Measurements from ENCODE around the gene C10orf90.

Gene C10orf90

DNA sequence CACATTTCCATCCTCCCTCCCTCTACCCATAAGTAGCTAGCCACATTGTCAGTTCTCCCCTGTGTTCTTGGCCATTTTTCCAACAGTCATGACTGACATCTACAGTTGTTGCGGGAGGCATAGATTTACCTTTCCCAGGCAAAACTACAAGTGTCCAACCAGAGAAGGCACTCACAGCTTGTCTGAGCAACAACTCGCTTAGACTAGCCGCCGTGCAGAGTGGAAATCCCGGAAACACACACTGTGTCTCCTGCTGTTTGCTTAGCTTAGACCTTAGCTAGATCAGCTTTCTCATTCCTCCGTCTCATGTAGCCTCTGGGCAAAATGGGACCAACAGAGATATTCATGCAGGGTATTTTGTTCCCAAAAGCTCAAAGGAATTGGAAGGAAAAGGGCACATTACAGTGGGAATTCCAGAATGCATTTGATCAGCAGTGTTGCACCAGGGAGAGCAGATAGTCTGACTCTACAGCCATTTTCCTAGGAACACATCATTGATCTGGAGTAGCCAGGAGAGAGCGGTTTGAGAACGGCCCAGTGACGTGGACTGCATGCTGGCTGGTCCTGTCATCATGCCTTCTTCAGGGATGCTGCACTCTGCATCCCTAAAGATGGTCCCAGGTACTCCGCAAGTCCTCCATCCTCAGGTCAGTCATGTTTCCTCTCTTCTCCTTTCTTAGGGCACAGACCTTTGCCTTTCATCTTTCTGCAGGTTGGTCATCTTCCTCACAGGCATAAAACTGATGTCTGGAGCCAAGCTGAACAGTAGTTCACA lies 89.4 kb downstream of the C10orf90 start:
- H3K27me3 ChIP-seq (ENCODE audit: control insufficient read depth, low read length): no peaks in the 10 kb centered on the region

DNA sequence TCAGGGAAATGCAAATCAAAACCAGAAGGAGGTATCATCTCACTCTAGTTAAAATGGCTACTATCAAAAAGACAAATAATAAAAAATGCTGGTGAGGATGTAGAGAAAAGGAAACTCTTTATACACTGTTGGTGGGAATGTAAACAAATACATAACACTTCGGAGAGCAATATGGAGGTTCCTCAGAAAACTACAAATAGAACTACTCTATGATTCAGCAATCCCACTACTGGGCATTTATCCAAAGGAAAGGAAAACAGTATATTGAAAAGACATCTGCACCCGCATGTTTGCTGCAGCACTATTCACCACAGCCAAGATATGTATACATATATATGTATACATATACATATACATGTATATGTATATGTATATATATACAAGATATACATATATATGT lies 94.2 kb downstream of the C10orf90 start:
- no peak overlapping the region for H3K27ac ChIP-seq (ENCODE audit: low read depth, low read length)
- H3K9me2 ChIP-seq (replicated peaks; ENCODE audit: control insufficient read depth, low read length): no peaks in the 10 kb centered on the region
- no peaks in the 10 kb centered on the region for H4K20me1 ChIP-seq (ENCODE audit: control insufficient read depth, insufficient read depth, low read depth, low read length)
- no peaks in the 10 kb centered on the region for H3K27me3 ChIP-seq (ENCODE audit: control insufficient read depth, low read length)
- H3K9me3 ChIP-seq (ENCODE audit: control insufficient read depth, insufficient read depth, low read length): no peaks in the 10 kb centered on the region
- TF ChIP-seq, protein P1, sequence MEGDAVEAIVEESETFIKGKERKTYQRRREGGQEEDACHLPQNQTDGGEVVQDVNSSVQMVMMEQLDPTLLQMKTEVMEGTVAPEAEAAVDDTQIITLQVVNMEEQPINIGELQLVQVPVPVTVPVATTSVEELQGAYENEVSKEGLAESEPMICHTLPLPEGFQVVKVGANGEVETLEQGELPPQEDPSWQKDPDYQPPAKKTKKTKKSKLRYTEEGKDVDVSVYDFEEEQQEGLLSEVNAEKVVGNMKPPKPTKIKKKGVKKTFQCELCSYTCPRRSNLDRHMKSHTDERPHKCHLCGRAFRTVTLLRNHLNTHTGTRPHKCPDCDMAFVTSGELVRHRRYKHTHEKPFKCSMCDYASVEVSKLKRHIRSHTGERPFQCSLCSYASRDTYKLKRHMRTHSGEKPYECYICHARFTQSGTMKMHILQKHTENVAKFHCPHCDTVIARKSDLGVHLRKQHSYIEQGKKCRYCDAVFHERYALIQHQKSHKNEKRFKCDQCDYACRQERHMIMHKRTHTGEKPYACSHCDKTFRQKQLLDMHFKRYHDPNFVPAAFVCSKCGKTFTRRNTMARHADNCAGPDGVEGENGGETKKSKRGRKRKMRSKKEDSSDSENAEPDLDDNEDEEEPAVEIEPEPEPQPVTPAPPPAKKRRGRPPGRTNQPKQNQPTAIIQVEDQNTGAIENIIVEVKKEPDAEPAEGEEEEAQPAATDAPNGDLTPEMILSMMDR (IDR thresholded peaks at IDR 0.05; ENCODE audit: low read depth, low read length, poor library complexity, severe bottlenecking): no peak
- no peak for TF ChIP-seq EZH2phosphoT487 (IDR thresholded peaks at IDR 0.05; ENCODE audit: borderline replicate concordance, low read length)
- no peak overlapping the region for H3K4me2 ChIP-seq (ENCODE audit: low read length)
- no peaks in the 10 kb centered on the region for H3K79me2 ChIP-seq (ENCODE audit: control insufficient read depth, low read length)
- H3K4me1 ChIP-seq (ENCODE audit: control insufficient read depth, low read length): no peaks in the 10 kb centered on the region
- H3K36me3 ChIP-seq (ENCODE audit: control insufficient read depth, low read length): no peaks in the 10 kb centered on the region
- no peaks in the 10 kb centered on the region for H3F3A ChIP-seq (ENCODE audit: control insufficient read depth, insufficient read depth)
- H3K4me3 ChIP-seq (ENCODE audit: low read length): no peak overlapping the region

More for the DNA sequence above, 89.4 kb downstream of the C10orf90 start:
- H3K79me2 ChIP-seq (ENCODE audit: control insufficient read depth, low read length): no peaks in the 10 kb centered on the region
- no peaks in the 10 kb centered on the region for H3K4me1 ChIP-seq (ENCODE audit: control insufficient read depth, low read length)
- no peak overlapping the region for H3K27ac ChIP-seq (ENCODE audit: low read depth, low read length)
- no peak overlapping the region for H3K4me2 ChIP-seq (ENCODE audit: low read length)
- H3F3A ChIP-seq (ENCODE audit: control insufficient read depth, insufficient read depth): no peaks in the 10 kb centered on the region
- no peaks in the 10 kb centered on the region for H3K9me2 ChIP-seq (replicated peaks; ENCODE audit: control insufficient read depth, low read length)
- H4K20me1 ChIP-seq (ENCODE audit: control insufficient read depth, insufficient read depth, low read depth, low read length): no peaks in the 10 kb centered on the region
- no peak for TF ChIP-seq EZH2phosphoT487 (IDR thresholded peaks at IDR 0.05; ENCODE audit: borderline replicate concordance, low read length)
- TF ChIP-seq, protein P1 (IDR thresholded peaks at IDR 0.05; ENCODE audit: low read depth, low read length, poor library complexity, severe bottlenecking): no peak
- H3K4me3 ChIP-seq (ENCODE audit: low read length): no peak overlapping the region
- H3K36me3 ChIP-seq (ENCODE audit: control insufficient read depth, low read length): no peaks in the 10 kb centered on the region
- no peaks in the 10 kb centered on the region; the same call in 1 of the 2 replicates for H3K9me3 ChIP-seq (ENCODE audit: control insufficient read depth, insufficient read depth, low read length)

DNA sequence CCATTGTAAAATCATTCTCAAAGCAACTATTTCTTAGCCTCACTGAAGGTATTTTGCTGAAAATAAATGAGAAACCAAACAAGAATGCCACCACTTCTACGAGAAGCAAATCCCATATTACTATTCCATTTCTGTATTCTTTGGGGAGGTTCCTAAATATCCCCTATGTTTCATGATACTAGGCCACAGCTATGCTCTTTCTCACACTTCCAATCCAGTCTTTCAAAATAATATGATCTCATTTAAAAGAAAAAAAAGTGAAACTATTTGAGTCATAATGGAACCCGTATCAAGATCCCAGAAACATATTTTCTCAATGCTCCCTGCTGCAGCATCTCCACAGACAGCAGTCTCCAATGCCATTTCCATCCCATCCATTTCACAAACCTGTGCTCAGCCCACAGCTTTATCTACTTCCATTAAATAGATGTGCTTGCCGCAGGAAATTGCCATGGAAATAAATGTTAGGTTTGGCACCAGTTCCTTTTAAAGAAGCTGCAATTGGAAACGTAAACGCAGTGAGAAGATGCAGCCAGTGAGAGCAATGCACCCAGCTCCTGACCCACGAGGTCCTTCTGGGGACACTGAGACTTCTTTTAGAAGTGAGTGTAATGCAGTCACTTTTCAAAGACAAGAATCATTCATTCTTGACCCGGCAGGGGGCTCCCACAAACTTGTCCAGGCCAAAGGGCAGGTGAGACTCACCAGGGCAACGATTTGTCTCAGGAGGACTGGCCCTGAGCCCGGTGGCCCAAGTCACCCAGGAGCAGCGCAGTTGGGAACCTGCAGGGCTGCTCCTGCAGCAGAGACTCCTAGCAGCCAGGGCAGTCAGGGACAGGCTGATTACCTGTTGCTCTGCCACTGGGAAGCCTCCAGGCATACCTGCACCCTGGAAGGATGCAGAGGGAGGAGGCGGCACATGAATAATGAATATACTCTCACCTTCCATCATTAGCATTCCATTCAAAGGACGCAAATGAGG lies 99.6 kb downstream of the C10orf90 start:
- Histone ChIP-seq H4K20me1 (ENCODE audit: control insufficient read depth, insufficient read depth, low read depth, low read length) (no peaks in the 10 kb centered on the region), H3K9me2 (replicated peaks; ENCODE audit: control insufficient read depth, low read length) (no peaks in the 10 kb centered on the region), H3F3A (ENCODE audit: control insufficient read depth, insufficient read depth) (no peaks in the 10 kb centered on the region), H3K36me3 (ENCODE audit: control insufficient read depth, low read length) (no peaks in the 10 kb centered on the region), H3K9me3 (ENCODE audit: control insufficient read depth, insufficient read depth, low read length) (no peaks in the 10 kb centered on the region), H3K4me1 (ENCODE audit: control insufficient read depth, low read length) (no peaks in the 10 kb centered on the region), H3K27me3 (ENCODE audit: control insufficient read depth, low read length) (no peaks in the 10 kb centered on the region), H3K27ac (ENCODE audit: low read depth, low read length) (no peak overlapping the region), H3K79me2 (ENCODE audit: control insufficient read depth, low read length) (no peaks in the 10 kb centered on the region), H3K4me3 (ENCODE audit: low read length) (no peak overlapping the region), H3K4me2 (ENCODE audit: low read length) (no peak overlapping the region)
- TF ChIP-seq, protein P1 (IDR thresholded peaks at IDR 0.05; ENCODE audit: low read depth, low read length, poor library complexity, severe bottlenecking): no peak
- no peak for TF ChIP-seq EZH2phosphoT487 (IDR thresholded peaks at IDR 0.05; ENCODE audit: borderline replicate concordance, low read length)

All from DOHH2 (cell line).